CD4-positive, CD25-positive, alpha-beta regulatory T cell (primary cell): ENCODE results near the gene GPR146. TPM values are rescaled to one million over a fixed set of nuclear protein-coding genes. Genes with fewer than 3 reads are reported as not detected.

Source experiments
- ATAC-seq, 2 donors: fragments of 150-1000 bp; cut with Tn5 transposase; one replicate each; pipeline ENCODE4 v1.10.0; 2021; ENCODE audit warnings: low read depth in 2 of 2, moderate number of reproducible peaks in 2 of 2, moderate library complexity in 1 of 2
- DNase-seq, 3 donors: peaks; one replicate each; pipeline versions ENCODE4 v3.0.0 to v3.0.0-alpha.2; 2012 to 2022; ENCODE audit warnings: mixed read lengths in 1 of 3
- H3K27ac ChIP-seq: one replicate; pipeline ENCODE4 v1.7.0; 2013; ENCODE audit warnings: mild to moderate bottlenecking, low read length; ENCODE audit not compliant: insufficient read depth, poor library complexity, severe bottlenecking
- H3K27me3 ChIP-seq: one replicate; pipeline ENCODE4 v1.7.0; 2013; ENCODE audit warnings: low read length; ENCODE audit not compliant: control insufficient read depth, insufficient read depth
- H3K36me3 ChIP-seq: one replicate; pipeline ENCODE4 v1.7.0; 2013; ENCODE audit warnings: mild to moderate bottlenecking, low read length, moderate library complexity; ENCODE audit not compliant: control insufficient read depth, insufficient read depth
- H3K4me1 ChIP-seq: 2 replicates; pipeline ENCODE4 v1.7.0; 2013; ENCODE audit warnings: mild to moderate bottlenecking, low read length; ENCODE audit not compliant: insufficient read depth, control insufficient read depth, poor library complexity, severe bottlenecking
- H3K4me3 ChIP-seq: one replicate; pipeline ENCODE4 v1.7.0; 2013; ENCODE audit warnings: low read depth, mild to moderate bottlenecking, low read length, moderate library complexity
- H3K9me3 ChIP-seq, 2 experiments: 1 replicate in 1 of 2; 2 replicates in 1 of 2; pipeline ENCODE4 v1.7.0; 2013; ENCODE audit warnings: low read length in 2 of 2, mild to moderate bottlenecking in 1 of 2, moderate library complexity in 1 of 2; ENCODE audit not compliant: control insufficient read depth in 2 of 2
- H3K27ac Mint-ChIP-seq, 3 donors: one replicate each; pipeline ENCODE4 v1.8.0; 2020 to 2022; ENCODE audit warnings: mild to moderate bottlenecking in 3 of 3, mixed read lengths in 3 of 3, moderate library complexity in 2 of 3
- H3K27me3 Mint-ChIP-seq: one replicate; pipeline ENCODE4 v1.8.0; 2022; ENCODE audit warnings: mild to moderate bottlenecking, mixed read lengths
- H3K36me3 Mint-ChIP-seq: one replicate; pipeline ENCODE4 v1.8.0; 2020; ENCODE audit warnings: mixed read lengths
- H3K4me1 Mint-ChIP-seq, 4 donors: one replicate each; pipeline ENCODE4 v1.8.0; 2020 to 2022; ENCODE audit warnings: mixed read lengths in 4 of 4, mild to moderate bottlenecking in 1 of 4
- H3K4me3 Mint-ChIP-seq, 4 donors: one replicate each; pipeline ENCODE4 v1.8.0; 2020 to 2022; ENCODE audit warnings: mild to moderate bottlenecking in 4 of 4, mixed read lengths in 4 of 4, moderate library complexity in 3 of 4
- H3K9me3 Mint-ChIP-seq, 7 donors: one replicate each; pipeline ENCODE4 v1.8.0; 2020 to 2022; ENCODE audit warnings: mixed read lengths in 7 of 7, mild to moderate bottlenecking in 3 of 7, moderate library complexity in 2 of 7
- polyA plus RNA-seq, 4 donors: library from polyadenylated mRNA; unstranded; fragments of 300-500 nt; fragmentation: Illumina TruSeq; gene quantifications; one replicate each; pipeline ENCODE4 v1.2.3, GENCODE V29; 2021
- total RNA-seq: library from RNA; stranded (reverse); gene quantifications from one replicate; pipeline ENCODE4 v1.2.3, GENCODE V29; 2022

Gene GPR146
- total and polyA plus RNA-seq, 5 donors from 2014 or later, result 14.1 to 26.4 (median 21.3) TPM

DNA sequence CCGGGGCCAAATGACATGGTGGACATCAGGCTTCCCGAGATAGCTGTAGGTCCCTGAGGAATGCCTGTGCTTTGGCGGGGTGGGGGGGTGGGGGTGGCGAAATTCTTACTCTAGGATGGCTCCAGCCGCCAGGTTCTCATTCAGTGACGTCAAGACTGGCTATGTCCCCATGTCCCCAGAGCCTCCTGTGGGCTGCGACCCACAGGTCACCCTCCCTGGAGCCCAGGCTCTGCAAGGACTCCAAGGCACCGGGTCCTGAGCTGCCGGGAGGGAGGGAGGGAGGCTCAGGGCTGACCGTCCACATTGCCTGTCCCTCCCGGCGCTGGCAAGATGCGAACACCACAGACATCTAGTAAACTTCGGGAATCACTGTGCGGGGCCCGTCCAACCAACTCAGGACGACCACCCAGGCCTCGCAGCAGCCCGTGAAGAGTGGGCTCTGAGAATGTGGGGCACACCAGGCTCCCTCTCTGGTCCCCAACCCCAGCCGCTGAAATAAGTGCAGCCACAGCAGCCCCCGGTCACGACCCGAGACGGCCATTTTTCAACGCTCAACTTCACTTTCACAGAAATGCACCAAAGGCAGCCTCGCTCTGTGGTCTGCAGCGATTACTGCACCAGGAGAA lies 12.6 kb downstream of the GPR146 start:
- H3K27me3 ChIP-seq, result no peaks in the 10 kb centered on the region

DNA sequence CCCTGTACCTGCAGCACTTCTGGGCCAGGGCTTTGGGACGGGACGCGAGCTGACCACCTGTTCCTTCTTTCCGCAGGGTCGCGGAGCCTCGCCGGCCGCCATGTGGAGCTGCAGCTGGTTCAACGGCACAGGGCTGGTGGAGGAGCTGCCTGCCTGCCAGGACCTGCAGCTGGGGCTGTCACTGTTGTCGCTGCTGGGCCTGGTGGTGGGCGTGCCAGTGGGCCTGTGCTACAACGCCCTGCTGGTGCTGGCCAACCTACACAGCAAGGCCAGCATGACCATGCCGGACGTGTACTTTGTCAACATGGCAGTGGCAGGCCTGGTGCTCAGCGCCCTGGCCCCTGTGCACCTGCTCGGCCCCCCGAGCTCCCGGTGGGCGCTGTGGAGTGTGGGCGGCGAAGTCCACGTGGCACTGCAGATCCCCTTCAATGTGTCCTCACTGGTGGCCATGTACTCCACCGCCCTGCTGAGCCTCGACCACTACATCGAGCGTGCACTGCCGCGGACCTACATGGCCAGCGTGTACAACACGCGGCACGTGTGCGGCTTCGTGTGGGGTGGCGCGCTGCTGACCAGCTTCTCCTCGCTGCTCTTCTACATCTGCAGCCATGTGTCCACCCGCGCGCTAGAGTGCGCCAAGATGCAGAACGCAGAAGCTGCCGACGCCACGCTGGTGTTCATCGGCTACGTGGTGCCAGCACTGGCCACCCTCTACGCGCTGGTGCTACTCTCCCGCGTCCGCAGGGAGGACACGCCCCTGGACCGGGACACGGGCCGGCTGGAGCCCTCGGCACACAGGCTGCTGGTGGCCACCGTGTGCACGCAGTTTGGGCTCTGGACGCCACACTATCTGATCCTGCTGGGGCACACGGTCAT lies 13.3 kb downstream of the GPR146 start:
- DNase-seq (no peak), ATAC-seq (no peak)
- Histone ChIP-seq H3K27me3 (no peaks in the 10 kb centered on the region), H3K27ac (no peak overlapping the region), H3K36me3 (no peaks in the 10 kb centered on the region), H3K4me3 (no peak overlapping the region), H3K4me1 (peaks cover 26% of the 10 kb centered on the region), H3K9me3 (no peaks in the 10 kb centered on the region)
- H3K36me3 Mint-ChIP-seq, result no peaks in the 10 kb centered on the region
- peaks cover 5% of the 10 kb centered on the region for H3K27me3 Mint-ChIP-seq
- H3K4me3 Mint-ChIP-seq, result peak overlapping the region in 2 of 4 donors; percentile 46 to 50
- H3K27ac Mint-ChIP-seq, result no peak overlapping the region
- no peaks in the 10 kb centered on the region for H3K9me3 Mint-ChIP-seq
- H3K4me1 Mint-ChIP-seq, result peaks cover 0 to 26% (median 9%) of the 10 kb centered on the region in 4 donors

More for the DNA sequence above, 12.6 kb downstream of the GPR146 start:
- Histone ChIP-seq H3K9me3 (no peaks in the 10 kb centered on the region), H3K4me3 (no peak overlapping the region), H3K36me3 (no peaks in the 10 kb centered on the region), H3K27ac (no peak overlapping the region), H3K4me1 (peaks cover 26% of the 10 kb centered on the region)
- Mint-ChIP-seq H3K27ac (no peak overlapping the region), H3K27me3 (peaks cover 4% of the 10 kb centered on the region), H3K4me3 (peak overlapping the region in 1 of 4 donors; percentile 94), H3K36me3 (no peaks in the 10 kb centered on the region), H3K9me3 (no peaks in the 10 kb centered on the region), H3K4me1 (peaks cover 0 to 27% (median 8%) of the 10 kb centered on the region in 4 donors)
- no peak for DNase-seq
- no peak for ATAC-seq

DNA sequence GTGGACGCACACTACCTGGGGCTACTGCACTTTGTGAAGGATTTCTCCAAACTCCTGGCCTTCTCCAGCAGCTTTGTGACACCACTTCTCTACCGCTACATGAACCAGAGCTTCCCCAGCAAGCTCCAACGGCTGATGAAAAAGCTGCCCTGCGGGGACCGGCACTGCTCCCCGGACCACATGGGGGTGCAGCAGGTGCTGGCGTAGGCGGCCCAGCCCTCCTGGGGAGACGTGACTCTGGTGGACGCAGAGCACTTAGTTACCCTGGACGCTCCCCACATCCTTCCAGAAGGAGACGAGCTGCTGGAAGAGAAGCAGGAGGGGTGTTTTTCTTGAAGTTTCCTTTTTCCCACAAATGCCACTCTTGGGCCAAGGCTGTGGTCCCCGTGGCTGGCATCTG lies 14.0 kb downstream of the GPR146 start:
- no peak for ATAC-seq
- no peaks in the 10 kb centered on the region for H3K9me3 ChIP-seq
- H3K27me3 ChIP-seq, result no peaks in the 10 kb centered on the region
- no peaks in the 10 kb centered on the region for H3K36me3 ChIP-seq
- H3K27ac ChIP-seq, result no peak overlapping the region
- Mint-ChIP-seq H3K9me3 (no peaks in the 10 kb centered on the region), H3K27ac (no peak overlapping the region), H3K4me1 (peaks cover 0 to 26% (median 9%) of the 10 kb centered on the region in 4 donors), H3K27me3 (peaks cover 5% of the 10 kb centered on the region), H3K4me3 (peak overlapping the region in 1 of 4 donors; percentile 53), H3K36me3 (no peaks in the 10 kb centered on the region)
- DNase-seq, result no peak
- peaks cover 26% of the 10 kb centered on the region for H3K4me1 ChIP-seq
- no peak overlapping the region for H3K4me3 ChIP-seq

DNA sequence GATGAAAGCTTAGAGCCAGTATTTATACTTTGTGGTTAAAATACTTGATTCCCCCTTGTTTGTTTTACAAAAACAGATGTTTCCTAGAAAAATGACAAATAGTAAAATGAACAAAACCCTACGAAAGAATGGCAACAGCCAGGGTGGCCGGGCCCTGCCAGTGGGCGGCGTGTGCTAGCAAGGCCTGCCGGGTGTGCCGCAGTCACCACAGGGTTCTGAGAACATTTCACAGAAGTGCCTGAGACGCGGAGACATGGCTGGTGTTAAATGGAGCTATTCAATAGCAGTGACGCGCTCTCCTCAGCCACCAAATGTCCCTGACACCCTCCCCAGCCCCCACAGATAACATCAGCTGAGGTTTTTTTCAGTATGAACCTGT lies 14.5 kb downstream of the GPR146 start:
- peaks cover 26% of the 10 kb centered on the region for H3K4me1 ChIP-seq
- Mint-ChIP-seq H3K36me3 (no peaks in the 10 kb centered on the region), H3K4me1 (peaks cover 0 to 26% (median 9%) of the 10 kb centered on the region in 4 donors), H3K27ac (peak overlapping the region in 2 of 3 donors; percentile 17 to 71), H3K27me3 (peaks cover 5% of the 10 kb centered on the region), H3K9me3 (no peaks in the 10 kb centered on the region), H3K4me3 (peak overlapping the region in 1 of 4 donors; percentile 53)
- H3K4me3 ChIP-seq, result no peak overlapping the region
- H3K9me3 ChIP-seq, result no peaks in the 10 kb centered on the region
- H3K27ac ChIP-seq, result no peak overlapping the region
- H3K36me3 ChIP-seq, result no peaks in the 10 kb centered on the region
- DNase-seq (peak in 1 of 3 donors; percentile 61), ATAC-seq (no peak)
- no peaks in the 10 kb centered on the region for H3K27me3 ChIP-seq

DNA sequence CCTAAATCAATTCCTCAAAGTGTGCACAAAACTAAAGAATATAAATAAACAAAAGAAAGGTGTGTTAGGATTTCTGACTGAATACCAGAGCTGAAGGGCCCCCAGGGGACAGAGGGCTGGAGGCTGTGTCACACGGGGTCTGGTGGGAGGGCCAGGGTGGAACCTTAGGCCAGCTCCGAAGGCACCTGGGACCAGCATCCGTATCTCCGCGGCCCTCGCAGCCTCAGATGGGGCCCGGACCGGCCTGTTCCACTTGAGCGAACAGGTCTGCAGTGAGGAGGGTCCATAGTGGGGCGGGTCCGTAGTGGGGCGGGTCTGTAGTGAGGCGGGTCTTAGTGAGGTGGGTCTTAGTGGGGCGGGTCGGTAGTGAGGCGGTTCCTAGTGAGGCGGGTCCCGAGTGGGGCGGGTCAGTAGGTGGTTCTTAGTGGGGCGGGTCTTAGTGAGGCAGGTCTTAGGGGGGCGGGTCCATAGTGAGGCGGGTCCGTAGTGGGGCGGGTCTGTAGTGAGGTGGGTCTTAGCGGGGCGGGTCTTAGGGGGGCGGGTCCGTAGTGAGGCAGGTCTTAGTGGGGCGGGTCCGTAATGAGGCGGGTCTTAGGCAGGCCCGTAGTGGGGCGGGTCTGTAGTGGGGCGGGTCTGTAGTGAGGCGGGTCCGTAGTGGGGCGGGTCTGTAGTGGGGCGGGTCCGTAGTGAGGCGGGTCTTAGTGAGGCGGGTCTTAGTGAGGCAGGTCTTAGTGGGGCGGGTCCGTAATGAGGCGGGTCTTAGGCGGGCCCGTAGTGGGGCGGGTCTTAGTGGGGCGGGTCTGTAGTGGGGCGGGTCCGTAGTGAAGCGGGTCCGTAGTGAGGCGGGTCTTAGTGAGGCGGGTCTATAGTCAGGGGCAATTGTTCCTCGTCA lies 15.1 kb downstream of the GPR146 start:
- Histone ChIP-seq H3K27ac (no peak overlapping the region), H3K27me3 (no peaks in the 10 kb centered on the region), H3K4me1 (peaks cover 21% of the 10 kb centered on the region), H3K4me3 (no peak overlapping the region), H3K9me3 (no peaks in the 10 kb centered on the region), H3K36me3 (no peaks in the 10 kb centered on the region)
- H3K27me3 Mint-ChIP-seq, result peaks cover 5% of the 10 kb centered on the region
- DNase-seq (peak in 1 of 3 donors; percentile 13), ATAC-seq (no peak)
- H3K4me1 Mint-ChIP-seq, result peaks cover 0 to 25% (median 9%) of the 10 kb centered on the region in 4 donors
- H3K9me3 Mint-ChIP-seq, result no peaks in the 10 kb centered on the region
- peak overlapping the region in 1 of 3 donors; percentile 17 for H3K27ac Mint-ChIP-seq
- H3K36me3 Mint-ChIP-seq, result no peaks in the 10 kb centered on the region
- peak overlapping the region in 1 of 4 donors; percentile 10 for H3K4me3 Mint-ChIP-seq

DNA sequence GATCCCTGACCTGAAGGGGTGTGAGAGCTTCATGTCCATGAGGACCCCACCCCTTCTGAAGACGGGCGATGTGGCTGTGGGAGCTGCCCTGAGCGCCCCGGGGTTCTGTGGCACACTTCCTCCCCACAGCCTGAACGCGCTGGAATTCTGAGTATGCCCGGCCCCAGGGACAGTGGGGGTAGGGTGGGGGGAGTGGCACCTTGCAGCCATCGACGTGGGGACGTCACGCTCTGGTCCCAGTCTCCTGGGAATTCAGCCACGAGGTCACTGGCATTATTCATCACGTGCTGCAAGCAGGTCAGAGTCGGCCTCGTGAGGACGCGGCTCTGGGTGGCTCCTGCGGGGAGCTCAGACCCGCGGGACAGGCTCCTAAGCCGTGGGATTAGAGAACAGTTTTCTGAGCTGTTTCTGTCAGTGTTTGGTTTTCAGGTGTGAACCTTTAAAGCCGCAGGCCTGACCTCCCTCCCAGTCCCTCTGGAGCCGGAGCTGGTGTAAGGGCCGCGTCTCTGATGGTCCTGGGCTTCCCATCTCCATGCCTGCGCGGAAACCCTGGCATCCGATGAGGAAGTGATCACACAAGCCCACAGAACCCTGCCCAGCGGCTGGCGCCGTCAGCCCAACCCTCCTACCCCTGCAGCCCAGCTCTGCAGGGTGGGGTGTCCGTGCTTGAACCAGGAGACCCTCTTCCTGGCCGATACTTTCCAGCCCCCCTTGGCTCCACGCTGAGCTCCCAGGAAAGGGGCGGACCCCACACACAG lies 16.1 kb downstream of the GPR146 start:
- Mint-ChIP-seq H3K27me3 (peaks cover 6% of the 10 kb centered on the region), H3K9me3 (no peaks in the 10 kb centered on the region), H3K4me3 (peak overlapping the region in 1 of 4 donors; percentile 32), H3K27ac (no peak overlapping the region), H3K4me1 (peaks cover 0 to 19% (median 7%) of the 10 kb centered on the region in 4 donors), H3K36me3 (no peaks in the 10 kb centered on the region)
- no peaks in the 10 kb centered on the region for H3K27me3 ChIP-seq
- DNase-seq, result no peak
- no peaks in the 10 kb centered on the region for H3K9me3 ChIP-seq
- no peak overlapping the region for H3K27ac ChIP-seq
- no peaks in the 10 kb centered on the region for H3K36me3 ChIP-seq
- peaks cover 16% of the 10 kb centered on the region for H3K4me1 ChIP-seq
- no peak for ATAC-seq
- no peak overlapping the region for H3K4me3 ChIP-seq

DNA sequence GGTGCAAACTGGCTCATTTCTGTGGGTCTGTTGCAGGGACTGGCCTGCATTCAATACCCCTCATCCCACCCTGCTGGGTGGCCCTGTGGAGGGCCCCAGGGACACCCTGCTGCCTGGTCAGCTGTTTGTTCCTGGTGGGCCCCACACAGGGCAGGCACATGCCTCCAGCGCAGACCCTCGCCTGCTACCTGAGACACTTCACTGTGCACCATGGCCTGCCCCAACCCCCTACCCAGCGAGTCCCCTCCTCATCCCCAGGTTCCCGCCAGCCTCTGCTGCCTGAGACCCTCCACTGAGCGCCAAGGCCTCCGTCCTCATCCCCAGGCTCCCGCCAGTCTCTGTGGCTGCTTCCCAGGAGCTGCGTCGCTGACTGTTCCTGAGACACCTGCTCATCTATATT lies 16.8 kb downstream of the GPR146 start:
- no peak overlapping the region for H3K27ac Mint-ChIP-seq
- ATAC-seq, result no peak
- H3K36me3 ChIP-seq, result no peaks in the 10 kb centered on the region
- no peaks in the 10 kb centered on the region for H3K9me3 Mint-ChIP-seq
- no peaks in the 10 kb centered on the region for H3K36me3 Mint-ChIP-seq
- no peak for DNase-seq
- peaks cover 18% of the 10 kb centered on the region for H3K4me1 ChIP-seq
- H3K4me3 Mint-ChIP-seq, result peak overlapping the region in 1 of 4 donors; percentile 15
- H3K4me3 ChIP-seq, result no peak overlapping the region
- no peaks in the 10 kb centered on the region for H3K9me3 ChIP-seq
- no peaks in the 10 kb centered on the region for H3K27me3 ChIP-seq
- no peak overlapping the region for H3K27ac ChIP-seq
- H3K4me1 Mint-ChIP-seq, result peaks cover 0 to 18% (median 7%) of the 10 kb centered on the region in 4 donors
- H3K27me3 Mint-ChIP-seq, result peaks cover 8% of the 10 kb centered on the region
